HFFc6 (cell line): ENCODE measurements around the gene SLC47A2. TPM values are rescaled to one million over a fixed set of nuclear protein-coding genes. Genes with fewer than 3 reads are reported as not detected.
A peak's percentile ranks its signal among the peaks of the same experiment; 100 is the strongest.
"Not testable (repeated sequence)": the region's sequence is repeated elsewhere in the genome, so short reads cannot be mapped to it uniquely, and the experiment has no call there.

Experiments used
- DNase-seq: peaks from one replicate; pipeline ENCODE4 v3.0.0-alpha.2; 2018
- H3K27ac Mint-ChIP-seq: 2 replicates; pipeline ENCODE4 v1.8.0; 2020; ENCODE audit warnings: mild to moderate bottlenecking, mixed read lengths
- H3K27me3 Mint-ChIP-seq: 2 replicates; pipeline ENCODE4 v1.8.0; 2021; ENCODE audit warnings: mild to moderate bottlenecking, moderate library complexity, mixed read lengths; ENCODE audit not compliant: insufficient read depth
- H3K36me3 Mint-ChIP-seq: 2 replicates; pipeline ENCODE4 v1.8.0; 2021; ENCODE audit warnings: low read depth, mixed read lengths
- H3K4me1 Mint-ChIP-seq: 2 replicates; pipeline ENCODE4 v1.8.0; 2020; ENCODE audit warnings: low read depth, mixed read lengths
- H3K4me3 Mint-ChIP-seq: 2 replicates; pipeline ENCODE4 v1.8.0; 2020; ENCODE audit warnings: mild to moderate bottlenecking, moderate library complexity, mixed read lengths
- H3K9me3 Mint-ChIP-seq: 2 replicates; pipeline ENCODE4 v1.8.0; 2020; ENCODE audit warnings: mild to moderate bottlenecking, mixed read lengths
- CTCF ChIP-seq: fragments of 200-600 bp; sonication (generic); IDR thresholded peaks from 2 replicates; pipeline ENCODE4 v1.5.0; 2021; ENCODE audit warnings: antibody characterized with exemption, mild to moderate bottlenecking
- total RNA-seq, 6 experiments: library from RNA; stranded (reverse); fragmentation: NEBNext Ultra II Directional; extraction: Animal tissue kit (Norgen Biotek cat#: 25700); gene quantifications; 2 replicates in 1 of 6; 3 replicates in 5 of 6; pipeline ENCODE4 v1.2.3, GENCODE V29; 2021

SLC47A2 gene
- total RNA-seq, 6 experiments from 2014 or later = not detected

- Mint-ChIP-seq H3K4me3 (no peak overlapping the region), H3K9me3 (no peaks in the 10 kb centered on the region), H3K27me3 (no peaks in the 10 kb centered on the region; the same call in 1 of the 2 replicates), H3K36me3 (no peaks in the 10 kb centered on the region), H3K27ac (no peak overlapping the region), H3K4me1 (peaks cover 15% of the 10 kb centered on the region)
- DNase-seq = no peak
- no peak for TF ChIP-seq CTCF
These were observed 39.5 kb downstream of the SLC47A2 start for GRCh38 chr17:19676896-19677295.

DNA sequence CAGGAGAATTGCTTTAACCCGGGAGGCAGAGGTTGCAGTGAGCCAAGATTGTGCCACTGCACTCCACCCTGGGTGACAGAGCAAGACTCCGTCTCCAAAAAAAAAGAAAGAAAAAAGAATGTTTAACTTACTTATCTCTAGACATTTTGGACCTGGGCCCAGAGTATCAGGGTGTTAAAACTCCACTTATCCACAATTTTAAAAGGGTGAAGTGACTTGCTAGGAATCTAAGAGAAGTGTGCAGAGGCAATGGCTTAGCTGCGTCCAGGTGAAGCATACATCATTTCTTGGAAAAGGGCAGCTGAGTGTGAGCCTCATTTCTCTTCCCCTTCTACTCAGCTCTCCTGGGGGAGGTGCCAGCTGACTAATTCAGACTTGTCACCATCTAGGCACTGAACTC is 42.8 kb downstream of the SLC47A2 start:
- Mint-ChIP-seq H3K36me3 (no peaks in the 10 kb centered on the region), H3K9me3 (no peaks in the 10 kb centered on the region), H3K4me1 (peaks cover 12% of the 10 kb centered on the region), H3K27me3 (no peaks in the 10 kb centered on the region), H3K4me3 (no peak overlapping the region), H3K27ac (no peak overlapping the region)
- DNase-seq = no peak
- no peak for TF ChIP-seq CTCF

DNA sequence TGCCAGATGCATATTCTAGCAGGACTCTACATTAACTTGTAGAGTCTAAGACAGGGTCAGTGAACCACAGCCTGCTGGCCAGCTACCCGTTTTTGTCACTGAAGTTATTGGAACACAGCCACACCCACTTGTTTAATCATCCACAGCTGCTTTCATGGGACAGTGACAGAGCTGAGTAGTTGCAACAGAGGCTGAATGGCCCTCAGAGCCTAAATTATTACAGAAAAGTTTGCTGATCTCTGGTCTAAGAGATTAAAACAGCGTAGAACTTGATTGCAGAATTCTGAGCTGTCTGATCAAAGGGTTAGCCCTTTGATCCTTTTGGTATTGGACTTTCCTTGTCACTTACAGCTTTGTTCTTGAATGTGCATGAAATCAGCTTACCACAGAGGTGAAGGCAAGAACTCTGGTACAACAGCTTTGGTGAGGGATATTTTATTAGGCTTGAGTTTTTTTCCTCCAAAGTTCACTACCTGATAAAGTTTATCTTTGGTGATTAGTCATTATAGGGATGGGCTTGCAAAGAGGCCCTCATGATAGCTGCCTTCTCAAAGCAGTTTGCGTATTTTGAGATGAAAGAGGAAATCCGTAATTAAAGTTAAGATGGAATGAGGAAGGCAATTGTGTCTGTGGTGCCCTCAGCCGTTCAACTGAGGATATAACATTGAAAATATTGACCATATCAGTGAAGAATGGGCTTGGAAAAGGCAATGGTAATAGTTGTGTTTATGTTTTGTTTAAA is 44.2 kb downstream of the SLC47A2 start:
- TF ChIP-seq CTCF = peak; percentile 65
- no peaks in the 10 kb centered on the region for H3K27me3 Mint-ChIP-seq
- no peak overlapping the region for H3K4me3 Mint-ChIP-seq
- H3K27ac Mint-ChIP-seq = no peak overlapping the region; the same call in 1 of the 2 replicates
- no peaks in the 10 kb centered on the region for H3K9me3 Mint-ChIP-seq
- H3K36me3 Mint-ChIP-seq = no peaks in the 10 kb centered on the region
- peaks cover 12% of the 10 kb centered on the region for H3K4me1 Mint-ChIP-seq
- no peak for DNase-seq

DNA sequence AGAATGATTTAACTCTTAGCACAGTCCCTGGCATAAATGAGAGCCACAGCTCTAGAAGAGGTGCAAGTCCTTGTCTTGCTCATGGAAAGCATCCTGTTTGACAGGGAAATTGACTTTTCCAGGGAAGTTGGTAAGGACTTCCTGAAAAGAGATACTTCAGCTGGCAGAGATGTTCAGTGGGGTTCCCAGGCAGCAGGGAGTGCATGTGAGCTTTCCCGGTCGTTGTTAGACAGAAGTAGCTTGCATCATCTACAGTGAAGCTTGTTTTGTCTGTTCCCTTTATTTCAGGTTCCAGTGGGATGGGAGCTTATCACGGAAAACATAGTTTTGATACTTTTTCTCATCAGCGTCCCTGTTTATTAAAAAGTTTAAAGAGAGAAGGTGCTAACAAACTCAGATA is 45.0 kb downstream of the SLC47A2 start:
- no peak for DNase-seq
- Mint-ChIP-seq H3K9me3 (no peaks in the 10 kb centered on the region), H3K27ac (no peak overlapping the region), H3K27me3 (no peaks in the 10 kb centered on the region), H3K36me3 (no peaks in the 10 kb centered on the region), H3K4me1 (peaks cover 12% of the 10 kb centered on the region), H3K4me3 (no peak overlapping the region)
- TF ChIP-seq CTCF = no peak

GRCh38 chr17:19670908-19671307 is 45.5 kb downstream of the SLC47A2 start:
- Mint-ChIP-seq H3K36me3 (no peaks in the 10 kb centered on the region), H3K4me1 (peaks cover 12% of the 10 kb centered on the region), H3K27me3 (no peaks in the 10 kb centered on the region), H3K27ac (no peak overlapping the region), H3K9me3 (no peaks in the 10 kb centered on the region), H3K4me3 (no peak overlapping the region)
- TF ChIP-seq CTCF = no peak
- DNase-seq = no peak

GRCh38 chr17:19669680-19670079 is 46.7 kb downstream of the SLC47A2 start:
- not testable (repeated sequence) for H3K9me3 Mint-ChIP-seq, DNase-seq, H3K27ac Mint-ChIP-seq, H3K4me3 Mint-ChIP-seq, H3K36me3 Mint-ChIP-seq, H3K27me3 Mint-ChIP-seq
- H3K4me1 Mint-ChIP-seq = peaks cover 12% of the 10 kb centered on the region
